Upper lobe of right lung (tissue), 1 donor: Measurements from ENCODE around the gene ZNF728. TPM values are rescaled to one million over a fixed set of nuclear protein-coding genes. Genes with fewer than 3 reads are reported as not detected.

Experiments
- total RNA-seq: library from RNA; stranded (reverse); fragmentation: NEBNext Ultra II Directional; extraction: Animal tissue kit (Norgen Biotek cat#: 25700); gene quantifications from one replicate; pipeline ENCODE4 v1.2.1, GENCODE V29; 2021
- donor health status: DM: no; HTN: yes; CAD: no; lungs with severe emphysema.

ZNF728 gene
- total RNA-seq, 1 donor from 2014 or later = 0.96 TPM

Other genes with a start within 250 kb of the ZNF728 start
- 0.09 TPM for gene ZNF99, start 219.0 kb downstream of the ZNF728 start, total RNA-seq
- not detected for gene ZNF723, start 170.9 kb downstream of the ZNF728 start, total RNA-seq
- gene ZNF730, start 113.8 kb upstream of the ZNF728 start, total RNA-seq = 0.81 TPM
- 2.3 TPM for gene ZNF724, start 247.2 kb upstream of the ZNF728 start, total RNA-seq